GM18873 (cell line): ENCODE measurements around the gene IL1RAP.

ENCODE experiments used
- ATAC-seq: cut with Tn5 transposase; IDR thresholded peaks from one replicate; pipeline ENCODE4 v1.9.1; 2021; ENCODE audit warnings: mild to moderate bottlenecking, moderate library complexity, moderate number of reproducible peaks; ENCODE audit not compliant: unreplicated experiment, low FRiP score

Gene IL1RAP

DNA sequence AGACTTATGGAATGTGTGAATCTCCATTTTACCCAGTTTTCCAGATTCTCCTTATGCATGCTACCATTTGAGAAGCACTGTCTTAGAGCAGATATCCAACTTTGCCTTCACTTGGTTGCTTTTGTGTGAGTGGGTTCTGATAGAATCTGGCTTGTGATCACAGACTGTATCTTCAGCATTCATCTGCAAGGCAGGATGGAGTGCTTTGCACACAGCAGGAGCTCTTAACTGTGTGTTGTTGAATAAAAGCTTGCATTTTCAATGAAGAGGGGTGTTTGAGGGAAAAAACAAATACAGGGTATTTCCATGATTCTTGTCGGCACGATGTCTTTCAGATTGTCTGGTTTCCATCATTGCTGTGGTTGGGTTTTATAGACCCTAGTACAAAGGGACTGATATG, 24.4 kb downstream of the IL1RAP start:
- no peak for ATAC-seq

DNA sequence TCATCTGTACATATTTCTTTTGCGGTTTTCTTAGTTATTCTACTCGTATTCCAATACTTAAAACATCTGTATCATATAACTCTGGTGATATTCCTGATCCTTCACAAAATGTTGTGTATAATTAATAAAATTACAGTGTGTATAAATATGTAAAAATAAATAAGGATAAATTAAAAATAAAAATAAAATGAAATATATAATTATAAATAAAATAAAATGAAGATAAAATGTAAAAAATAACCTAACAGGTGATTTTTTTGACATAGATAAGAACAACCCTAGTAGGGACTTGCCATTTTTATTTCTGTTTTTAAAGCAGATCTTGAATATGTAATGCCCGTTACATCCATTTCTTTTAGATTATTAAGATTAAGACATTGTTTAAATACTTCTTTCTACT, 25.6 kb downstream of the IL1RAP start:
- ATAC-seq = no peak

- ATAC-seq = no peak
These were observed 27.1 kb downstream of the IL1RAP start for GRCh38 chr3:190541008-190541407.

DNA sequence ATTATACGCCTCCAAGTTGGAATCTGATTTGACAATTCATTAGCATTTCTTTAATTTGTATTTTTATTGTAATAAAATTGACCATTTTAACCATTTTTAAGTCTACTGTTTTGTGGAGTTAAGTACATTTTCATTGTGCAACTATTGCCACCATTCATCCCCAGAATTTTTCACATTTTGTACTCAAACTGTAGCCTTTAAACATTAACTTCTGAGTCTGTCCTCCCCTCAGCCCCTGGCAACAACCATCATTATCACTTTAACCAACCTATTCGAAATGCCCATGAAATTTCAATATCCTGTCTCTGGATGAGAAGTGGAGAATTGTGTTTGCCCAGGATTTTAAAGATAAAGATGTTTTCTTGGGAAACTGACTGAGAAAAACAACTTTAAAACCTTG, 27.7 kb downstream of the IL1RAP start:
- no peak for ATAC-seq

GRCh38 chr3:190542846-190543245, 29.0 kb downstream of the IL1RAP start:
- no peak for ATAC-seq

DNA sequence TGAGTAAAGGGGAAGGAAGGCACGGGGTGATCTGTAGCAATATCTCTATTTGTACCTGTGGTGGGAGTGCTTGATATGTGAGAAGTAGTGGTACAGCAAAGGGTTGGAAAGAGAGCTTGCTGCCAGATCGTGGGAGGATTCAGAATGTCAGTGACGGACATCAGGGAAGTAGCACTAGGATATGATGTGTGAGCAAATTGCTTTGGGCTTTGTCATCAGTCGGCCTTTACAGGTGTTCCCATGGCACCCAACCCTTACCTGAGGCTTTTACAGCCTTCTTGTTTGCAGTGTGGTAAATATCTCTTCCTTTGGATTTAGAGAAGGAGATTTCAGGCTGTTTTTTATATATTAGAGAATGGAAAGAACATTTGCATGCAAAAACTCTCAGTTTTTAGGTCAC, 29.8 kb downstream of the IL1RAP start:
- no peak for ATAC-seq

DNA sequence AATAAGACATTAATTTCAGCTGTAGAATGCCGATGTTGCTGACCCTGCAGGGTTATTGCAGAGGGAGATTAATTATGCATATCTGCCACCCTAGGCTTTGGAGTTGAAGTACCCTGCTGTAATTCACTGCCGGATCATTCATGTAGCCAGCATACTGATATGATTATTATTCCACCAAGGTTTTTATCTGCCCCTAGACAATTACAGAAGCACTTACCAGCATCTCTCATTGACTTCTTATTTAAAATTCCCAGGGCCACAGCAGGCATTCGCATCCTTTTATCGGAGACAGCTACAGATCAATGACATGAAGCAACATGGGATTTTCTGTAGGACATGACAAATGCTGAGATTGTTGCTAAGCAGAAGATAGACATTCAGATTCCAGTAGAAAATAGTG, 31.3 kb downstream of the IL1RAP start:
- no peak for ATAC-seq

DNA sequence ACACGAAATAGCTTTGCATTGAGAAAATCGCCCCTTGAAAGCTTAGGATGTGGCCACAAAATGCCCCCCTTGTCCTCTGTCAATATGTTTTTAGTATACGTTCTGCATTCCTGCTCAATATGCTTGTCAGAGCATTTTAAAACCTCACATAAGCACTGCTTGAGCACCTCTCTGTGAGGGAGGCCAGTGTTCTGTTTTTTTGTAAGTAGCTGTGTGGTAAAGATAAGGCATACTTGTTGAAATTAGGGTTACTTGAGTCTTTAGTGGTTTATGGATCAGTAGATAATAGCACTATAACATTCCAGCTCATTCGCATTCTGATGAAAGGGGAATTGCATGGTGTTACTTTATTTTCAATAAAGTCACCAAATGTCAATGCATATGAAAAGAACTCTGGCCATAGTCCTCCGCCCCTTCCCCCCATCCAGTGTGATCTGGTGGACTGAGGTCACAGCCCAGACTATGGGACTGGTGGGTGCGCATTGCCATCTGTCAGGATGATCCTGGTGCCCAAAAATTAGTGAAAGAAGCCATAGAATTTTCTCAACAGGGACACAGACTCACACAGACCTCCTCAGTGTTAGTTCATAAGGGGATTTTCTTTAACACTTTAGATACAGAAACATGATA, 33.1 kb downstream of the IL1RAP start:
- ATAC-seq = no peak

GRCh38 chr3:190548031-190548656, 34.3 kb downstream of the IL1RAP start:
- ATAC-seq = no peak

DNA sequence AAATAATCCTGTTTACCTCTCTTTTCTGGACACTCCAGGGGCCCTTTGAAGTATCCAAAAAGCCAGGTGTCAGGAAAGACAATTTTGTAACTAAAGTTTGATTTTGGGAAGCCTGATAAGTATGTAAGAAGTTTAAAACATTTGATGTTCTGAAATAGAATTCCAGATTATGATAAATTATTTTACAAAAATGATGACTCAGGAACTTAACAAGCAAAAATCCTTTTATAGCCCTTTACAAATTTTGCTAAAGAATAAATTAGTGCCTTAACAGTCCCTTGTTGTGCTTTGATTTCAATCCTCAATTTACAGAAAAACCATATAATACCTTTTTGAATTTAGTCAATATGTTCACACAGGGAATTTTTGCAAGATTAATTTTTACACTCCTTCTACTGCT, 38.1 kb downstream of the IL1RAP start:
- no peak for ATAC-seq

- no peak for ATAC-seq
These were observed 39.3 kb downstream of the IL1RAP start for GRCh38 chr3:190552969-190553759.

- ATAC-seq = no peak
These were observed 40.3 kb downstream of the IL1RAP start for GRCh38 chr3:190554197-190554596.

DNA sequence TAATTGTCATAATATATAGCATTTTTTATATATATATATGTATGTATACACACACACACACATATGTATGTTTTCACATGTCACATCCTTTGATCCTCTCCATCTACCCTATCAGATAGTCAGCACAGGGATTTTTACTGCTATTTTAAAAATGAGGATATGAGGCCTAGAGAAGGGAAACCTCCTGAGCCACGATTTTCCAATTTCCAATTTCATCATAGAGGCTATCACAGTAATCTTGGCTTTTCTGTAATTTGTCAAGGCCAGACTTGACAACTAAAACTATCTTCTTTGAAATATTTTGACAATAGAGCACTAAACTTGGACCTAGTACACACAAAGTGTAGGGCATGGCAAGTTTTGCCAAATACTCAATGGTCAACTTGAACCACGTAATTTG, 42.5 kb downstream of the IL1RAP start:
- no peak for ATAC-seq

GRCh38 chr3:190557296-190557695, 43.4 kb downstream of the IL1RAP start:
- no peak for ATAC-seq

DNA sequence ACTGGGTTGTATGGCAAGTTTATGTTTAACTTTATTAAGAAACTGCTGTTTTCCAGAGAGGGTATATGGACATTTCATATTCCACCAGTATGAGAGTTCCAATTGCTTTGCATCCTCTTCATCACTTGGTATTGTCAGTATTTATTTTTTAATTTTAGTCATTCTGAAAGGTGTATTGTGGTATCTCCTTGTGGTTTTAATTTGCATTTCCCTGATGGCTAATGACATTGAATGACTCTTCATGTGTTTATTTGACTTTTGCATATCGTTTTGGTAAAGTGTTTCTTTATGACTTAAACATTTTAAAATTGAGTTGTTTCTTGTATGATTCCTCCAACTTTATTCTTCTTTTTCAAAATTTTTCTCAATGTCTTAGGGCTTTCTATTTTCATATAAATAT, 44.4 kb downstream of the IL1RAP start:
- no peak for ATAC-seq

DNA sequence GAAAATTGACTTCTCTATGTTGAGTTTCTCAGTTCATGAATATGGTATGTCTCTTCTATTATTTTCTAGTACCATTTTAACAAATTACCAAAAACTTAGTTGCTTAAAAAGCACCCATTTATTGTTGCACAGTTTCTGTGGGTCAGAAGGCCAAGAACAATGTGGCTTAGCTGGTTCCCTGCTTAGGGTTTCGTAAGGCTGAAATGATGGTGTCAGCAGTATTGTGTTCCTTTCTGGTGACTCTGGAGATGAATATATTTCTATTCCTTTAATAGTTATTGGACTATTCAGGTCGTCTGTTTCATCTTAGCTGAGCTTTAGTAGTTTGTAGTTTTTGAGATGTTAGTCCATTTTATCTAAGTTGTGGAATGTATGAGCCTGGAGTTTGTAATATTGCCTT, 44.9 kb downstream of the IL1RAP start:
- ATAC-seq = no peak

DNA sequence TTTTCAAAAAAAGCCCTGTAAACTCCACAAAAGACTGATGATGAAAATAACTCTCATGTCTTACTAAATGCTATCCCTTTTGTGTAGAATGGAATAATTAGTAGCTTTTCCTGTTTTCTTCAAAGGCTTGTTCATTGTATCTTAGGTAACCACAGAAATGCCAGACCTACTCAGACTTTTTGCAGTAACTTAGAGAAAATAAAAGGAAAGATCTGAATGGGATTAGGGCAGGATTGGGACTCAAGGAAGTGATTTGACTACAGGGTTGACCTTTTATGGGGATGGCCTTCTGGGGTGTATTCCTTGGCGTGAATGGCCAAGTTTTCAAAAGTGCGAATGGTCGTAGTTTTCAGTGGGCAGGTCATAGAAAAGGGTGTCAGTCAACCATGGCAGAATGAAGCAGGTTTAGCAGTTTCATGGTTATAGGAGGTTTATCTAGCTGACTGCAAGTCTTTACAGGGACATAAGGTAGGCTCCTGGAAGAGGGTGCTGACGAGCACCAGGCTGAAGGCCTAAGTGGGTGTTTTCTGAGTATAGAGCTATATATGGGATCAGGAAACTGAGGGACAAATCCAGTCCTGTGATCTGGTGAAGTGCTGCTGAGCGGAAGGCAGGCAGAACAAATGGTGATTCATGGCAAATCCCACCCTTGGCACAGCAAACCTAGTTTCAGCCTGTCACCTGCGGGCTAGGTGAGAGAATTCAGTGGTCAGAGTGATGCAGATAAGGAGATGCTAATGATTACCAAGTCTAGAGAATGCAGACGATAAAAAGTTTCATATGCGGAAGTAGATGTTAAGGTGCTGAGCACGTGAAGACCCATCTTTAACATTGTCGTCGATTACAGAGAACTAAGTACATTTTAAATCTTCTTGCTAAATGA, 46.4 kb downstream of the IL1RAP start:
- no peak for ATAC-seq

DNA sequence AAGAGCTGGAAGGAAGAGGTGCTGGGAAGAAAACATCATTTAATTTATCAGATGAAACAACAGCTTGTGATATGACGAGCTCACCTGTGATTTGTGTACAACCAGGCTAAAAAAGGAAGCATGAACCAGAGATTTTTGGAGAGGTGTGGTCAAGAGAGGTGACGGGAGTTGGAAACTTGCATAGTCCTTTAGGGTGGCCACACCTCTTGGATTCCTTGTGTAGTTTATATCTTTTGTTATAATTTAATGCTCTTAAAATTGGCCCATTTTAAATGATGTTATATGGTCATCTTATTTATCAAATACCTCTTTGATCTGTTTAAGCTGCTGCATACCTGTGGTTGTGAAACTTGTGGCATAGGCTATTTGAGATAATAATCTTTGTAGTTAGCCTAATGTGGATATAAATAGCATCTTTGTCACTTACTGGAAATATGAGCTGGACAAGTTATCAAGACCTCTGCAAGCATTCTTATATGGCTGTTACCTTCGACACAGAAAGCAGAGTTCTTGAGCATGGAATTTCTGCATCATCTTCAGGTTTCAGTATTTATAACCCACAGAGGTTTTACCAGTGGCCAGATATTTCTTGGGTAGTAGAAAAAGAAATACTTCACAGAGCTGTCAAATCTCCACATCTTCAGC, 49.1 kb downstream of the IL1RAP start:
- ATAC-seq = no peak

DNA sequence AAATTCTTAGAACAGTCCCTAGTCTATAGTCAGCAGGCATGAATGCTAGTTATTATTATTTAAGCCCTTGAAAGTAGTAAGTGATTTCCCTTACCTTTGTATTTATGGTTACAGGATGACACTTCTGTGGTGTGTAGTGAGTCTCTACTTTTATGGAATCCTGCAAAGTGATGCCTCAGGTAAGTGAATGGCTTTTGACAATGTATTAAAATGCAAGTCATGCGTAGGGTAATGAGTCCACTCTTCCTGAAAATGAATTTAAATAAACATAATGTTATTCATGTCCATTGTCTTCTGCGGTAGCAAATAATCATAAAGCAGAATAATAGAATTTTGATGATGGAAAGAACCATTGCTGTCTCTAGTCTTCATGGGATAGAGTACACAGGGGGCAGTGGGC, 50.3 kb downstream of the IL1RAP start:
- no peak for ATAC-seq
